NCI-H1417 (cell line): ENCODE data around the gene ADAMTS3.

Experiments used
- DNase-seq, 3 experiments: peaks; one replicate each; lab custom pipeline; 2025; lab: John Stamatoyannopoulos, UW

The ADAMTS3 gene

DNA sequence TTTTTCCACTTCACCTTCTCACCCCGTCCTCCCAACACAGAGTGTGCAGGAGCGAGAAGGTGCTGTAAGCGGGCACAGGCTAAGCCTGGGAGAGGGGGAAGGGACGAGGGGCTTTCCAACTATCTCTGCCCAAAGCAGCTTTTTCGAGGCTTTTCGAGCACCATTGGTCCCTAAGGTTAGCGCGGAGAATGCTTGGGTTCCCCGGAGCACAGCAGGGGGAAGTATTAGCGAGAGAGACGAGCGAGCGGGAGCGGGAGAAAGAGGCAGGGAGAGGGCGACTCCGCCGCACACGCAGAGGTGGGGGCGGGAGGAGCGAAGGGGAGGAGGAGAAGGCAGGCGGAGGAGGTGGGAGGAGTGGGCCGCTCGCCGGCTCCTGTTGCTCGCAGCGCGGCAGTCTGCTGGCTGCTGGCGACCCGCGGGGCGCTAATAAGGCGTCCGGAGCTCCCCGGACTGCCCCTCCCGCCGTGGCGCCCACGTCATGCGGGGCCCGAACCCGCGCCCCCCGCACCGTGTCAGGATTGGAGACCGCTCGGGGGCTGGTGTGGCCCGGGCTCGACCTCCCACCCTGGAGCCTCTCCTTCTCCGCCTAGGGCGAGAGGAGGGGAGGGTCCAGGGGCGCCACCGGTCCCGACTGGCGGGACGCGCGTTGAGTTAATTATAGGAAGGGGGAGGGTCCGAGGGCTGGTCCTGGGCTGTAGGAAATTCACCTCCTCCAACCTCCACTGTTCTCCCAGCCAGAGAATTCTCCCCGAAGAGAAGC is at the start of gene ADAMTS3:
TSS of gene ADAMTS3 (minus strand) at position 263 of the 760 bp plus-strand sequence. CDS start 459 bp downstream, outside the sequence.
- peak; percentile 63 to 75 (median 70) for DNase-seq

DNA sequence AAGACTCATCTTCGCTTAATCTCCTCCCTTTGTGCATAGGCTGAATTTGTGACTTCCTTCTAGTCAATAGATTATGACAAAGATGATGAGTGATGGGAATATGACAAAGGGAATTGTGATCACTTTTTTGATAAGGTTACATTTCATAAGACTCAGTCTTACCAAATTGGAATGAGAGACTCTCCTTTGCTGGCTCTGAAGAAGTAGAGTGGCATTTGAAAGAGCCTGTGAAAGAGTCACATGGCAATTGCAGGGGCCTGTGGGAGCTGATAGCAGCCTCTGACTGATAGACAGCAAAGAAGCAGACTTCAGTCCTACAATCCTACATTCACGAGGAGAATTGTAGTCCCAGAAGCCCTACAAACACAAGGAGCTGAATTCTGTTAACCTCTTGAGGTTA is 44.9 kb upstream of the ADAMTS3 start:
- DNase-seq = no peak

DNA sequence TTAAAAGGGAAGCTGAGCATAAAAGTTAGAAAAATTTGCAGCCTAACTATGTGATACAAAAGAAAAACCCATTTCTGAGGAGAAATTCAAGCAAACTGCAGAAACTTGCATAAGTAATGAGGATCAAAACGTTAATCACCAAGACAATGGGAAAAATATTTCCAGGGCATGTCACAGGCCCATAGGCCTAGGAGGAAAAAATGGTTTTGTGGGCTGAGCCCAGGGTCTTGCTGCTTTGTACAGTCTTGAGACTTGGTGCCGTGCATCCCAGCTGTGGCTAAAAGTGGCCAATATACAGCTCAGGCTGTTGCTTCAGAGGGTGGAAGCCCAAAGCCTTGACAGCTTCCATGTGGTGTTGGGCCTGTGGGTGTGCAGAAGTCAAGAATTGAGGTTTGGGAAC is 37.7 kb upstream of the ADAMTS3 start:
- DNase-seq = no peak

DNA sequence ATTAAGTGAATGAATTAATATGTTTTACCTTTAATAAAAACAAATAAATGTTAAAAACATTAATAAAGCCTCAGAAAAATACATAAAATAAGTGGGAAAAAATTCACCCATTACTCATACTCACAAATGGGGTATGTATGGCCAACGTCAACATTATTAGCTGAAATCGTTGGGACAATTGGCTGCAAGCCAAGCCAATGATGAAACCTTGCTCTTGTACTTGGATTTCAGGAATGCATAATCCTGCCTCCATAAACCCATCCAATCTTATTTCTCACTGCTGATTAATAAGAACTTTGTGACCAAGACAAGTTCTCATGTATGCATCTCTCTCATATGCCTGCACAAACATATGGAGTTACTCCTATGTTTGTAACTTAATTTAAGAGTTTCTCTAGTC is 35.3 kb upstream of the ADAMTS3 start:
- peak in 1 of 3 experiments; percentile 3 for DNase-seq

DNA sequence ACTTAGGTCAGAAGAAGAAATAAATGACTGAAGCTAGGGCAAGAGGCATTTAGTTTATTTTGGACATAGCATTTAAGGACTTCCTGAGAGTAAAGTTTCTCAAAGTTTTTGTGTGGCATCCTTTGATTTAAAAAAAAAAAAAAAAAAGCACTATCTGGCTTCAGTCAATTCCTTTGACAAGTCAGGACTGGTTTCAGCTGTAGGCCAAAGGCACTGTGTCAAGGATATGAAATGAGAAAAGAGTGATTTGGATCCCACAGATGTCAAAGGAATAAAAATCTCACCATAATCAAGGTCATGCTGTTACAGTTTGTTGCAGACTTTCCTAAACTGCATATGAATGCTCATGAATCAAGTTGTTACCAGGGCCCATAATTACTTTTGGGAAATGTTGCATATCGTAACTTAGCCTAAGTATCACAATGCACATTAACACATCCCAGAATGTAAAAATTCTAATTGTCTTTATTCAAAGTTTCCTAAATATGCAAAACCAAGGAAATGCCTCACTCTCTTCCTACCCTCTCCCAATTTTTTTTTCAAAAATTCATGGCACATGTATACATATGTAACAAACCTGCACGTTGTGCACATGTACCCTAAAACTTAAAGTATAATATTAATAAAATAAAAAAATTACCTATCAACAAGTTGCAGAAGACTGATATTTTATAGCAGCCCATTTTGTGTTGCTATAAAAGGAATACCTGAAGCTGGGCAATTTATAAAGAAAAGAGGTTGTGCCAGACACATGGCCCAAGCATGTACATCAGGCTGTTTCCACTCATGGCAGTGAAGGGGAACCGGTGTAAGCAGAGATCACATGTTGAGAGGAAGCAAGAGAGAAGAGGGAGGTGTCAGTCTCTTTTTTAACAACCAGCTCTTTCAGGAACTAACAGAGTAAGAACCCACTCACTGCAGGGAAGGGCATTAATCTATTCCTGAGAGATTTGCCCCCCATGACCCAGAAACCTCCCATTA is 33.7 kb upstream of the ADAMTS3 start:
- no peak for DNase-seq

DNA sequence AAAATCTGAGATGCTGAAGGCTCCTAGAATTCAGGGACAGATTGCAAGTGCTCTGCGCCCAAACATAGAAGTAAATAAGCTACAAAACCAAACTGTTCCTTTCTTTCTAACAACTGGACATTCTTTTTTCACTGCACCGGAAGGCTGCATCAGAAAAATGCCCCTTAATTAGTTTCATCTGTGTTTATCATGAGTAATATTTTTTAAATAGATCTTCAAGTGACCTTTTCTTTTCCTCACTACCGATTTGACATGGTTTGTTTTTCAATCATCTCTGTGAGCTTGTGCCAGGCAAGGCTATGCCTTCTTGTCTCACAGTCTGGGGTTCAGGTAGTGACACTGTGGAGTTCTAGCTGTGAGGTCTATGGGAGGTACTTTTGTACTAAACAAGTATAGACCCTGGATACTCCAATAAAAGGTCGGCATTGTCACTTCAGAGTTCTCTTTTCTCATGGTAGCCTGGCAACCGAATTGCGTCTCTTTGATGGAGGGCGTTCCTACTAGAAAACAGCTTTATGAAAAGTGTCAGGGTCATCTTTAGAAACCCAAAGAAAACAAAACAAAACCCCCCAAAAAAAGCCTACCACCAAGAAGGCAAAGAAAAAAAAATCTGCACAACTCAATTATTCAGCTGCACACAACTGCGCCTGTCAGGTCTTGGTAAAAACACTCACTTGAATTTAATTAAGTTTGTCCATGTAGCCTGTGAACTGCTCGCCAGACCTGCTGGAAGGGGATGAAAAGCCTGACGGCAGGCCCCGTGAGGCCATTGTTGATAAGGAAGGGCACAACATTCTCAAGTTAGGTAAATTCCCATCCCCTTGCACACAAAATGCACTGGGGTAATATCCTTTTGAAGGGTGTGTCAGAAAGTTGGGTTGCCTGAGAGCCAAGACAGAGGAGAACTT is 22.8 kb upstream of the ADAMTS3 start:
- peak in 1 of 3 experiments; percentile 8 for DNase-seq

DNA sequence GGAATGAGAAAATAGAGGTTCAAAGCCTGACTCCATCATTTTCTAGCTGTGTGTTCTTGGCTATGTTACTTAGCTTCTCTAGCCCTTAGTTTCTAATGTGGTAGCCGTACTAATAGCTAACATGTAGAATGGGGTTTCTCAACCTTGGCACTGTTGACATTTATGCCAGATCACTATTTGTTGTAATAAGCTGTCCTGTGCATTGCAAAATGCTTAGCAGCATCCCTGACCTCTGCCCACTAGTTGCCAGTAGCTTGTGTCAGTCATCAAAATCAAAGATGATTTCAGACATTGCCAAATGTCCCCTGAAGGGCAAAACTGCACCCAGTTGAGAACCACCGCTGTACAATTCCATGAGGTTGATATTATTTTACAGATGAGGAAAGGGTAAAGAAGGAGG is 18.3 kb upstream of the ADAMTS3 start:
- DNase-seq = no peak

DNA sequence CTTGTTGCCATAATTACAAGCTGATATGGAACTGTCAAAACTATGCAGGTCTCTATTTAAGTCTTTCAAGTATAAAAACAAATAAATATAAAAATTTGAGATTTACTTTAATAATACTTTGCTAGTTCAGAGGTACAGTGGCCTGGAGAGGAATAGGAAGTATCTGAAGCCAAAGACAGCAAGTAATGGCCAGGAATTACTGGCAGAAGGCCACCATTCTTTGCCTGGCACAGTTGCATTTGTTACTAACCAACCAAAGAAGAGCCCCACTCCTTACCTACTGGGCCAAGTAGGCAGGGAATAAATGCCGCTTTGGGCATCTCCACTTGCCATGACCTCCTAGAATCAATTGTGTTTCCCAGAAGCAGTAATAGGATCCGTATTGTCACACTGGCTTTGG is 13.8 kb upstream of the ADAMTS3 start:
- no peak for DNase-seq

DNA sequence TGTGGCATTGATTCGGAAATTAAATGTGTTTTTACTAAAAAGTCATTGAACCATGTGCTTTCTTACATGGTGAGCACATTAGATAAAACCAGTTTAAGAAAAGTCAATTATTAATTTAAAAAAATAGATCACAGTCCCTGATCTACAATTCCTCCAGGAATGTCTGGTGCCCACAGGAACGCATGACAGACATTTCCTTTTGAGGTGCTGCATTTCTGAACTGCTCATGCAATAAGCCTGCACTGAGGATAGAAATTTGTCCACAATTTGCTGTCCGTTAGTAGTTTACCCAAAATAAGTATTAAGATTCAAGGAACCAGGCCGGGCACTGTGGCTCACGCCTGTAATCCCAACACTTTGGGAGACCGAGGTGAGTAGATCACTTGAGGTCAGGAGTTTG is 8.2 kb upstream of the ADAMTS3 start:
- no peak for DNase-seq

DNA sequence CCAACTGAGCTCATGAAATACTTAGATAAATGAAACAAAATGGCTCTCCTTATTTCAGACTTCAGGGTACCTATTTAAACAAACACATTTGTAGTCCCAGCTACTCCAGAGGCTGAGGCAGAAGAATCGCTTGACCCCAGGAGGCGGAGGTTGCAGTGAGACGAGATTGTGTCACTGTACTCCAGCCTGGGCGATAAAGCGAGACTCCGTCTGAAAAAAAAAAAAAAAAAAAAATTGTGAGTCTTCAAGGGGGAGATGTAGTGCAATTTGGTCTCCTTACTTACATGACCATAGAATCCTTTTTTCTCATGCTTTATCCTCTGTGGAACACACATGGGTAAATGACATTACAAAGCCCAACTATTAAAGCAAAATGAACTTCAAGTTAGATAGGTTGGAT is 2.3 kb upstream of the ADAMTS3 start:
- no peak for DNase-seq

DNA sequence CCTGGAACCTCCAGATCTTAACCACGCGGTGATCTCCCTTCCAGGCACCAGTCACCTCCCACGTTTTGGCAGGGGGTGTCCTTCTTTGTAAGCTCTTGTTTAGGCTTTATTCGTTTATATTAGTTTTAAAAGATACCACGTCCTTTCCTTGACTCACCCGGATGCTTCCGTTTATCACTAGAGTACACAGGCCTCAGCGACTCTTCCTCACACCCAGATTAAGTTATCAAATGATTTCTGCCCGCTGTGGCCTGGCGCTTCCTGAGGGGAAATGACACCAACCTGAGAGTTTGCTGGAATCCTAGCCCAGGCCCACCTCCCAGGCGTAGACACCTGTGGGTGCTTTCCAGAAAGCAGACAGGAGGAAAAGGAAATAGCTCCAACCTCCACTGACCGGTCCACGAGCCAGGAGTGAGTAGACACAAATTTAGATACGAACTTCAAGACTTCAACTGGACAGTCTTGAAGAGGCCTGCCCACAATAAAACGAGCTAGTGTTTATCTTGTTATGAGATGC is 756 bp upstream of the ADAMTS3 start:
- no peak for DNase-seq

DNA sequence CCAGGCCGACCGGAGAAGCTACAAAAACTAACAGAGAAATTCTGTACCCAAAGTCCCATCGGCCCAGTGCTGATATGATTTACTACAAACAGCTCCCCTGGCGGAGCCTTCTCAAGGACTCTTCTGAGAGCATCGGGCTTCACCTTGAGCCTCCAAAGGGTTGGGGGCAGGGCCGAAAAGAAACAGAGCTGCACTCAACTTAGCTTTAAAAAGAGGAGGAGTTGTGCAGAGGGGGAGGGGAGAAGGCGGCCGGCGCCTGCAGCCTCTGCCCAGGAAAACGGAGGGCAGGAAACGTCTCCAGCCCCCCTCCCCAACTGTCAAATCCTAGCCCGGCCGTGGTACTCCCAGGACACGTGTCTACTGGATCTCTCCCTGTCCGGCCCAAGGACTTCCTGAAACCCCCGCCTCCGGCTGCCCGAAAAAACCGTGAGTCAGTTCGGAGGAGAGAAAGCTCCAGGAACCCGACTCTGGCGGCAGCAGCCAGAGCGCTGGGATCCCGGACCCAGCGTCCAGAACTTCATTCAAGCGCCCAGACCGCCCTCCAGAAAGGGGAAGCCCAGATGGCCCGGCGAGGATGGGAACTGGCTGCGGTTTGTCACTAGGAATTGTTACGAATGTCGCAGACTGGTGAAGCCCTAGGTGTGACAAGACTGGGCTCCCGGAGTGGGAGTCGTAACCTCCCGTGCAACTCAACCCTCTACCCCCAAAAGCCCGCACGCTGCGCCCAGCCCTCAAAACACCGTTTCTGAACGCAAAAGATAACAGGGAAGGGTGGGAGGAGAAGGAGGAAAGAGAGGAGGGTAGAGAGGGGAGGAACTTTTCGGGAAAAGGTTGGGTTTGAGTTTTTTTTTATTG is 973 bp downstream of the ADAMTS3 start:
- DNase-seq = peak; percentile 21 to 82 (median 36)

DNA sequence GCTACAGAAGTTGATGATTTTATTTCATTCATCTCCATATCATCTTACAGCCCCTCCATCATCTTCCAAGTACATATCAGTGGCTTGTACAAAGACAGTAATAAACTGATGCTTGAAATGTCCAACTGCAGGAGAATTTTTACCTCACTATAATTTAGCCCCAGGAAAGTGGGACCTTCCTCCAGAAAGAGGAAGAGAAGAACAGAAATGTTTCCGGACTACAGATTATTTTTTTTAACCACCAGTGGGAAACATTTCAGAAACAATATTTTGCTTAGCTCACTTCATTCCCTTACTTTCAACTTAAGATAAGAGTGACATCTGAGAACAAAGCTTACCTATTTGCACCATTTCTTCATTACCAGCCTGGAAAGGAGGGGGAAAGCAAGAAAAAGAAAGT is 2.0 kb downstream of the ADAMTS3 start:
- no peak for DNase-seq

DNA sequence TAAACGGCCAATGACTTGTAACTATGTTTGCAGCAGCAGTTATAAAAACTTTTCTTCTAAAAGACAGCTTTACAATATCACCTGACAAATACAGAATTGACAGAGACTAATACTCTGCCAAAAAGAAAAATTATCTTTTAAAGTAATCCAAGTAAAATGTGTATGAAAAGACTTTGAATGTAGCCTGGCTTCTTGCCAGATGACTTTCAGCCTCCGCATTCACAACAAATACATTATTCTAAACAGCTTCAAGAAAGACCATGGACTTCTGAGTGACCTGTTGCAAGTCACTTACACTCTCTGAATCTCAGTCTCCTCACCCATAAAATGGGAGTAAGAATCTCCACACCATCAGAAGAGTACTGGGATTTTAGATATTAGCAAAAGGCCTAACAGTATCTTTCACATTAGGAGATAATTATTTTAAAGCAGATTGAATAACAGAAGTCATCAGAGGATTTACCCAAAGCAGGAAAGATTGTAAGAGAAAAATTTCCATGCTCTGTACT is 2.5 kb downstream of the ADAMTS3 start:
- DNase-seq = no peak

DNA sequence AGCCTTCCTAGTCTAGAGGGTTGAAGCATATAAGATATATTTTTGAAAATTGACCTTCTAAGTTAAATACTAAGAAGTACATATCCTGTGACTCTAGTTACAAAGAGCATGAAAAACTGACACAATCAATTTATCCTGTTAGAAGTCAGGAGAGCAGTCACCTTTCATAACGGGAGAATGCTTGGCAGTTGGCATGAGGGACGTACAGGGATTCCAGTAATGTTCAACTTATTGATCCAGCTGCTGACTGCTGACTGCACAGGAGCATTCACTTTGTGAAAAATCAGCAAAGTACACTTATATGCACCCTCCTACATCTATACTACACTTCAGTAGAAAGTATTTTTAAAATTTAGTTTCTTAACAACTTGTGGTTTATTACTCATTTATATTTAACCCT is 4.2 kb downstream of the ADAMTS3 start:
- no peak for DNase-seq

DNA sequence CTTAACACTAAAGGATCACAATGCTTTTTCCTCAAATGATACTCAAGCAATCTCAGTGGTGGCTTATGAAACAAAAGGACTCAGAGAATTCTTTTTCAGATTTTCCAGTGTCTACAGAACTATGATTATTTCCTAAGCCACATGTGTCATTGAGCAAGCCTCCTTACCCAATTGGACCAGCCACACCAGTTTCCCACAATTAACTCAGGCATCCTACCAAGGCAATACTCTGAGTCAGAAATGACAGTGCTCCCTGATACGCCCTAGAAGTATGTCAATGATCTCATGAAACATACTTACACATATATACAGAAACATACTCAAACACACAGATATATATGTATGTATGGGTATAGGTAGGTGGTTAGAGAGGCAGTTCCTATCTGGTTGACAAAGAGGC is 4.8 kb downstream of the ADAMTS3 start:
- no peak for DNase-seq

DNA sequence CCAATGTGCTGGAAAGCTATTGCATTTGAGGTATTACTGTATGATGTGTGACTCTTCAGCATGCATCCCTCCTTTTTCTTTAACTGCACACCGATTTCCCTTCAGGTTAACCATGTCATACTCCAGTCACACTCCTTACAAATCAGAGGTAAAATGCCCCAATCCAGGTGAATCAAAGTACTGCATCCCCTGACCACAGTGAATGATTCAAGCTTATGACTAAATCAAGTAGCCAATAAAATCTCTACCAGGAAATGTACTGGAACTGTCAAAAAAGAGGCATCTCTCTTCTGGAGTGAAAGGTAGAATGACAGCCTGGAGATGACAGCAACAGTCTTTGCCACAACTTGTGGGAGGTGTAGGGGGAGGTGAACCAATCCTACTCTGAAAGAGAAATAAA is 10.4 kb downstream of the ADAMTS3 start:
- no peak for DNase-seq

DNA sequence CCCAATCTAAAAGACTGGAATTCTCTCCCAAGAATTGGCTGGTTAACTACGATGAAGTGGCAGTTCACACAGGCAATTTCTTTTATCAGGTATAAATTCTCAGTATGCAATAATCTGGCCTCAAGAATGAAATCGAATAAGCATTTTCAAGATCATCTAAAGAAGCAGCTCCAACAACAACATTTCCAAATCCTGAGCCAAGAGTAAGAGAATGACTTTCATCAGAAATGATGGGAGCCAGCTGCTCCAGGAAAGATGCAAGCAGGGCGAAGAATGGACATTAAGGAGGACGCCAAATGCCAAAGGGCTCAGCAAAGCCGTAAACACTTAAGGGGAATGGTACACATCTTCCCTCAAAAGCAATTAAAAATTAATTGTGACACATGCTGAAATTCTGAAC is 12.0 kb downstream of the ADAMTS3 start:
- no peak for DNase-seq

DNA sequence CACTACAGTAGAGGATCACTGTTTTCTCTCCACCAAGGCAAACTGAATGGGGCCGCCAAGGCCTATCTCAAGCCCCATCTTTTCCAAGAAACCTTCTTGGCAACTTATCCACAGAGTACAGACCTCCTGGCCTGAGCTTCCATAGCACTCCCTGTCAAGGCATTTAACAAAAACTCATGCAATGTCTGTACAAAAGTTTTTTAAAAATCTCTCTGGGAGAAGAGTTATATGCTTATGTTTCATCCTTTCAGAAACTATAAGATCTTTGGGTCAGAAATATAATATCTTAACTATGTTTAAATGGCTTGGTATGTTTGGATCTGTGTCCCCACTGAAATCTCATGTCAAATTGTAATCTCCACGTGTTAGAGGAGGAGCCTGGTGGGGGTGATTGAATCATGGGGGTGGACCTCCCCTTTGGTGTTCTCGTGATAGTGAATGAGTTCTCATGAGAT is 13.6 kb downstream of the ADAMTS3 start:
- DNase-seq = no peak

DNA sequence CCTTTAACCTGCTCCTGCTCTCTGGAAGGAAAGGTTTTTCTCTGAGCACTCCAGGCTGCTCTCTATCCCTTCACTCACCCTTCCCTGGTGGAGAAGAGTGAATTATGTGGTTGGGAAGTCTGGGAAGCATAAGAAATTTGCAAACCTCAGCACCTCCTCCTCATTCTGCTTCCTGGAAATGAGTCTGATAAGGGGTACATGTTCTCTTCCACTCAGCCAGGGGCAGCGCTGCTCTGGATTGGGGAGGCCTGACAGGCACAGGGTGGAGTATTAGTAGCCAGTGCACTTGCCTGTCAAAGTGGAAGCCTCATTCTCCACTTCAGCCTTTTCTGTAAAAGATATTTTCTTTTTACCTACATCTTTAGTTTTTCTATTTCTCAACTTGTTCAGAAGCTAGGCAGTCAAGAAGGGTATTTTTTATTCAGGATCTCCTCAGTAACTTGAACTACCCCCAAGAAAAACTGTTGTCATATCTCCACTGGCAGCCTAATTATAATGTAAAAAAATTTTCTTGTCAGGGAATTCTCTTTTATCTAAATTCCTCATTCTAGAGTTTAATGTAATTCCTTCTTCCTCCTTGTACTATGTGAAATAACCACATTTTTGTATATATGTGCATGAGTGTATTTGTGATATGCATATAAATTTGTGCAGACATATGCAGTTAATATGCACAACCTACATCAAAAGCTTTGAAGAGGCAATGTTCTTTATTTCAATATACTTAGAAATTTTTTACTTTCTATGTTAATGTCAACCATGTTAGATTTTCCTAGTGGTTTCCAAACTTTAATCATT is 15.3 kb downstream of the ADAMTS3 start:
- DNase-seq = no peak
